NT2/D1 (cell line): Measurements from ENCODE around the gene ABHD18.
"Not testable (repeated sequence)": the region's sequence is repeated elsewhere in the genome, so short reads cannot be mapped to it uniquely, and the experiment has no call there.

ENCODE experiments used
- SUZ12 ChIP-seq: IDR thresholded peaks from 2 replicates; pipeline ENCODE4 v1.6.1; 2011; ENCODE audit not compliant: insufficient read length, insufficient read depth; ENCODE audit errors: extremely low read depth
- YY1 ChIP-seq: IDR thresholded peaks from 2 replicates; pipeline ENCODE4 v1.6.1; 2011; ENCODE audit not compliant: insufficient read length, insufficient read depth
- ZNF274 ChIP-seq: IDR thresholded peaks from 2 replicates; pipeline ENCODE4 v1.6.1; 2011; ENCODE audit warnings: mild to moderate bottlenecking, low read depth, low read length

- TF ChIP-seq YY1, SUZ12, ZNF274: not testable (repeated sequence)
These were observed 31.3 kb downstream of the ABHD18 start for GRCh38 chr4:127996521-127996920.
